IPS-18c (cell line): ENCODE measurements around the gene MLLT1.

Source experiments
- H3K4me3 ChIP-seq: 2 replicates; pipeline ENCODE4 v1.7.0; 2013; ENCODE audit warnings: low read depth, mild to moderate bottlenecking, low read length, moderate library complexity; ENCODE audit not compliant: insufficient read depth
- H3K9me3 ChIP-seq: one replicate; pipeline ENCODE4 v1.6.1; 2013; ENCODE audit warnings: mild to moderate bottlenecking, low read length, moderate library complexity; ENCODE audit not compliant: control insufficient read depth, insufficient read depth

The MLLT1 gene

GRCh38 chr19:6279620-6279930, 200 bp downstream of the MLLT1 start:
- H3K9me3 ChIP-seq: peaks cover 3% of the 10 kb centered on the region
- H3K4me3 ChIP-seq: peak overlapping the region; percentile 82

DNA sequence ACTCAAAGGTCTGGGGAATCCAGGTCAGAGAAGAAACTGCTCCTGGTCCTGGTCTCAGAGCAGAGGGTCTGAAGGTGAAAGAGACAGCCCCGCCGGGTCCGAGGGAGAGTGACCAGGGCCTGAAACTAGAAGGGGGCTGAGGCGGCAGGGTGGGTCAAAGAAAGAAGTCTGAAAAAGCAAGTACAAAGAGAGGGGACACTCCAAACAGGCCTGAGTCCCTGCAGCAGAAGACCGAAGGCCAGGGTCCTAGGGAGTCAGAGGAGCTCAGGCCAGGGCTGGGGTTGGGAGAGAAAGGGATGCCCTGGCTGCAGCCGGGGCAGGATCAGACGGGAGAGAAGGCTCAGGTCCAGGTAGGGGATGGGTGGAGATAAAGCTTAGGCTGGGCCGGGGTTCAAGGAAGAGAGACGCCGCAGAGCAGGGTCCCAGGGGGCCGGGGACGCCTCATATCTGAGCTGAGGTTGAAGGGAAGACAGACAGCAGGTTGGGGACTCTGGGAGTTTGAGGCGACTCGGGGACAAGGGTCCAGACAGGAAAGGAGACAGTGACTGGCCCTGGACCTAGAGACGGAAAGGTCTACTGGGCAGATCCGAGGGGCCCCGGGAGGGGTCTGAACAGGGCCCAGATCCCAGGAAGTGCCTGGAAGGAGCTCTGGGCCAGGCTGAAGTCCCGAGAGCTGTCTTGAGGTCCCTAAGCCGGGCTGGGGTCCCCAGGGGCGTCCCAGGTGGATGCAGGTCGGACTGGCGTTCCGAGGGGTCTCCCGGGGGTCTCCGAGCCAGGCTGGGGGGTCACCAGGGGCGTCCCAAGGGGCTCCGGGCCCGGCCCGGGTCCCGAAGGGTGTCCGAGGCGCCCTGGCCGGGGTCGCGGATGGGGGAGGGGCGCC, 795 bp downstream of the MLLT1 start:
- peak overlapping the region; percentile 82 for H3K4me3 ChIP-seq
- H3K9me3 ChIP-seq: peaks cover 3% of the 10 kb centered on the region

DNA sequence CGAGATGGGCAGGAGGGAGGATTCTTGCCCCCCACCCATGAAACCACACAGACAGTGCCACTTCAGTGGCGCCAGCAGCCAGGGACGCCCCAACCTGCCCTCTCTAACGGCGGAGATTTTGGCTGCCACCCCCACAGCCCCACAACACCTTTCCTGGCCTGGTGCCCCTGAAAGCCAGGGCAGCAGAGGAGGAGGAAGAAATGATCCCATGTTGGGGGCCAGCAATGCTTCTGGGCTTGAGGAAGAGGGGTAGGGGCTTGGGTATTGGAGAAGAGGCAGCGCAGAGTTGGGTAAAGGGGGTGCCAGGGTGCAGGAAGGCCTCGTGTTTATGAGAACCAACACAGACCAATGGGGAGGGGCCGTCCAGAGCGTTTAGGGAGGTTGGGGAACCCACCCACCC, 1.7 kb downstream of the MLLT1 start:
- peaks cover 3% of the 10 kb centered on the region for H3K9me3 ChIP-seq
- no peak overlapping the region for H3K4me3 ChIP-seq

GRCh38 chr19:6276447-6276846, 3.3 kb downstream of the MLLT1 start:
- Histone ChIP-seq H3K9me3 (peaks cover 3% of the 10 kb centered on the region), H3K4me3 (no peak overlapping the region; the same call in 1 of the 2 replicates)

- no peak overlapping the region for H3K4me3 ChIP-seq
- no peaks in the 10 kb centered on the region for H3K9me3 ChIP-seq
Observed at GRCh38 chr19:6275170-6275744, 4.5 kb downstream of the MLLT1 start.

- Histone ChIP-seq H3K4me3 (no peak overlapping the region), H3K9me3 (no peaks in the 10 kb centered on the region)
Observed at GRCh38 chr19:6274756-6275155, 5.0 kb downstream of the MLLT1 start.

DNA sequence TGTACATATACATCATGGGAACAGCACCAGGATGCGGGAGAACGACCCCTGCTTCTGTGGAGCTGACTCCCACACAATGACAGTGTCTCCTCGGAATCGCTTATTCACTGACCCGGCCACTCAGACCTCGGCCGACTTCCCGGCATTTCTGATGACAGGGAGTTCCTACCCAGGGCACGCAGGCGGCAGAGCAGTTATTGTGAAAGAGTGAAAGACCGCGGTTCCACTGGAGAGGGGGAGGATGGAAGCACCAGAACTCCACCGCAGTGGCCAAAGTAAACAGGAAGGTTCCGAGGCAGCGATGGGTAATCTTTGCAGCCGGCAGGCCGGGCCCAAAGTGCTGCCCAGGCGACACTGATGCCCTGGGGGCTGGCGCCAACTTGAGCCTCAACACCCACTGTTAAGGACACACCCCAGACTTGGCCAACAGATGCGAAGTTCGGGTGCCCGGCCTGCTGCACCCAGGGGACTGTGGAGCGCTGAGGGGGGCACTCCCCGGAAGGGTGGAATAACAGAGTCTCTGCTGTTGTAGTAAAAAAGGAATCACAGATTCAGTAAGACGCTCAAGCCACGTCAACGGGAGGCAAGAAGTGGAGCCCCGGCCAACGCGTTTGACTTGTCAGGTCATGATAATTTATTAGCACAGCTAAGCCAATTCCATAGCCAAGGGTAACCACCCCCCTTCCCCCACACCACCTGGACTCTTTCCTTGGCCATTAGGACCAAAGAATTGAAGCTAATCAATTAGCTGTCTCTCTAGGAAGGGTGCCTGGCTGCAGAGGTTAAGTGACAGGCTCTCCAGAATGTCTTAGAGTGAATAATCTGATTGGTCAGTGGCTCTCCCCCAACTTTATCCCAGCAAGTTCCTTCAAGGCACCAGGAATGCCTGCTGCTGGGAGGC, 5.8 kb downstream of the MLLT1 start:
- Histone ChIP-seq H3K4me3 (no peak overlapping the region; the same call in 1 of the 2 replicates), H3K9me3 (no peaks in the 10 kb centered on the region)

DNA sequence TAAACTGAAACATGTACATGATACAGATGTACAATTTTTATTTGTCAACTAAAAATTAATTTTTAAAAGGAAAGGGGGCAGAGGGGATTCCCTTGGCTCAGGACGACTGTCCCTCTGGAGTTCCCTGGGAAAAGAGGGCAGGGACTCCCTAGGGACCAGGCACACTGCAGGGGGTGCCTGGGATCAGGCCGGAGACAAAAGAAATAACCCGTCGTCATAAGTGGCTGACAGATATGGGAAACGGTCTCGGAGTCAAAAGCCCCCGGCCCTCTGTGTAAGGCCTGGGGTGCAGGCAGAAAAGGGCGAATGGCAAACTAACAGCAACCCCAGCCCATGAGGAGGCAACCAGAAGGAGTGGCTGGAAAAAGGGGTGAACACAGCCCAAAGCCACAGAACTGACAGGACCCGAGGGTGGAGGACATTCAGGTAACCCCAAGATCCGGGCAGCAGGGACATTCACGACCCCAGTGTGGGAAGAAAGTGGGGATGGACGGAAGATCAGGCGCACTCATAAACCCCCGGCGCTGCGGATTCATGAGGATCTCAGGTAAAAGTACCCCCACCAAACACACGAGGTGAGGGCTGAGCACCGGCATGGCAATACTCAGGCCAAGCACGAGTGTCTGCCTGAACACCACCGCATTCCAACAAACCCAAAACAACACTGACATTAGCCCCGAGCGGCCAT, 6.7 kb downstream of the MLLT1 start:
- no peak overlapping the region for H3K4me3 ChIP-seq
- H3K9me3 ChIP-seq: no peaks in the 10 kb centered on the region

- no peaks in the 10 kb centered on the region for H3K9me3 ChIP-seq
Observed at GRCh38 chr19:6272411-6272791, 7.4 kb downstream of the MLLT1 start.

DNA sequence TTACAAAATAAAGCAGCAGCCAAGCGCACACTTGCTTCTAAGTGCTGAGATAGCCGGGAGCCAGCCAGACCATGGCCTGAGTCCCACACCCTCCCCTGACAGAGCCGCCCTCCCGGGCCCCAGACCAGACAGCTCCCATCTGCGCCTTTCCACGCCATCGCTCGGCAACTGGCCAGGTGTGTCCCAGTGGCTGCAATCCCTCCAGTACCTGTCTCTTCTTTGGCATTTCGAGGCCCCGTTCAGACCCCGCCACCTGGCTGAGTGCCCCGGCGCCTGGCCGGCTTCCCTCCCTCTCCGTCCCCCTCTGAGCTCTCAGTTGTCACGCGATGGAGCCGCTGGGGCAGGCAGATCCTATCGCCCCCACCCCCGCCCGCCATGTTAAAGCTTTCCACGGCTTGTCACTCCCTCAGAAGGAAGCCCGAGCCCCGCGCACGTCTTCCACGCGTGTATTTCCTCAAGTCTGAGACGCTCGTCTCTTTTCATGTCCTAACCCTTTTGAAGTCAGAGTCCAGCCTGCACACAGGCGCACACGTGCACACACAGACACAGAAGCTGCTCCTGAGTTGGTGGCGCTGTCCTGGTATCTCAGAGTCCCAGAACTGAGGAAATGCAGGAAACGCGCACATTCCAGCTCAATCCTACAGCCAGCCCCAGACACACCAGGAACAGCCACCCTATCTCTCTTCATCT, 7.9 kb downstream of the MLLT1 start:
- H3K4me3 ChIP-seq: no peak overlapping the region
- H3K9me3 ChIP-seq: no peaks in the 10 kb centered on the region

More at GRCh38 chr19:6272411-6272791, 7.4 kb downstream of the MLLT1 start:
- H3K4me3 ChIP-seq: no peak overlapping the region

DNA sequence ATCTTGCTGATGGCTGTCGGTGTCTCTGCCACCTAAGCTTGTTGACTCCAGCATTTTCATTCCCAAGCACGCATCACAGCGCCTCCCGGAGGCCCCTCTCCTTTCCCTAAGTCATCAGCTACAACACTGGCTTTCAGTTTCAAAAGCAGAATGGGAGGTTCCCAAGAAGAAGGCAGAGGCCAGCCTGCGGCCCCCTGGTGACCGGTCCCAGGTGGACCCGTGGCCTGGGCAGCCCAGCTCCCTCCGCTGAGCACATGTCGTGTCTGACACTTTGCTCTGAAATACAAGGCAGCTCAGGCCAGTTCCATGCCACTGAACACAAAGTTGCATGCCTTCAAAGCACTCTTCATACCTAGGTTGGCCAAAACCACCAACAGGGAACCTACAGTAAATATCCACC, 8.5 kb downstream of the MLLT1 start:
- H3K9me3 ChIP-seq: no peaks in the 10 kb centered on the region
- no peak overlapping the region for H3K4me3 ChIP-seq

DNA sequence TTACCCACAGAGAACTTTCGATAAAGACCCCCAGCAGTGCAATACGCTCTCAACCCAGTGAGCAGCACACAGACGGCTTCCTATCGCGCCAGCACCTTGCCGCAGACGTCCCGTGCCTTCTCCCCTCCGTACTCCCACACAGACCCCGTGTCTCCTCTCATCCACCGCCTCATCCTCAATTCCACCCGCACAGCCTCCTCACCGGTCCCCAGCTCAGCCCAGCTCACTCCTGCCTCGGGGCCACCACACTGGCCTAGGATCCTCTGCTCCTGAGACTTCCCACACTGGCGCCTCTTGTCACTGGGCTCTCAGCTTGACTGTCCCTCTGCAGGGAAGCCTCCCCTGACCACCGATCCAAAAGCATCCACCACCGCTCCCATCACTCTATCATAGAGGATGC, 9.0 kb downstream of the MLLT1 start:
- H3K9me3 ChIP-seq: no peaks in the 10 kb centered on the region

DNA sequence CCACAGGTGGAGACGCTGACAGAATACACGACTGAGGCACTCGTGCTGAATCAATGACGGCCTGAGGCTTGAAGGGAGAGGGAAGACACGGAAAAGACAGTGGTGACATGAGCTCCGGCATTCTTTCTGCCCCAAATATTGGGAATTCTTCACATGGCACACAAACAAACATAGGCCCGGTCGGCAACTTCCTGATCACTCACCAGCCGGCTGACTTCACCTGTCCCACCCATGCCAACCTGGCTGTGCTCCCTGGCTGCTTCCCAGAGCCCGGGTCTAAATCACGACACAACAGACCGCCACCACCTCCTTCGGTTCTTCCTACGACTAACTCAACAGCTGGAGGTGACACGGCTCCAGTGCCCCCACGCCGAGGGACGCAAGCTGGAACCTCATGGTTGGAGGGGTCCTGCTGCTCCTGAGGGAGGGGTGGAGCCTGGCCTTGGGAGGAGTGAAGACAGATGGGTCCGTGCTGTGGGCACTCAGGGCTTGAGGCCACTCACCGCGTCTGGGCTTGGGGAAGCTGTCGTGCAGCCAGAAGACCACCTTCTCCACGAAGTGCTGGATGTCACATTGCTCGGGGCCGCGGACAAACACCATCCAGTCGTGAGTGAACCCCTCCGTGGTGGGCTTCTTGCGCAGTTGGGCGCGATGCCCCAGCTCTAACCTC, 9.6 kb downstream of the MLLT1 start:
- H3K4me3 ChIP-seq: no peak overlapping the region
- H3K9me3 ChIP-seq: no peaks in the 10 kb centered on the region

More for the DNA sequence above, 9.0 kb downstream of the MLLT1 start:
- no peak overlapping the region for H3K4me3 ChIP-seq

DNA sequence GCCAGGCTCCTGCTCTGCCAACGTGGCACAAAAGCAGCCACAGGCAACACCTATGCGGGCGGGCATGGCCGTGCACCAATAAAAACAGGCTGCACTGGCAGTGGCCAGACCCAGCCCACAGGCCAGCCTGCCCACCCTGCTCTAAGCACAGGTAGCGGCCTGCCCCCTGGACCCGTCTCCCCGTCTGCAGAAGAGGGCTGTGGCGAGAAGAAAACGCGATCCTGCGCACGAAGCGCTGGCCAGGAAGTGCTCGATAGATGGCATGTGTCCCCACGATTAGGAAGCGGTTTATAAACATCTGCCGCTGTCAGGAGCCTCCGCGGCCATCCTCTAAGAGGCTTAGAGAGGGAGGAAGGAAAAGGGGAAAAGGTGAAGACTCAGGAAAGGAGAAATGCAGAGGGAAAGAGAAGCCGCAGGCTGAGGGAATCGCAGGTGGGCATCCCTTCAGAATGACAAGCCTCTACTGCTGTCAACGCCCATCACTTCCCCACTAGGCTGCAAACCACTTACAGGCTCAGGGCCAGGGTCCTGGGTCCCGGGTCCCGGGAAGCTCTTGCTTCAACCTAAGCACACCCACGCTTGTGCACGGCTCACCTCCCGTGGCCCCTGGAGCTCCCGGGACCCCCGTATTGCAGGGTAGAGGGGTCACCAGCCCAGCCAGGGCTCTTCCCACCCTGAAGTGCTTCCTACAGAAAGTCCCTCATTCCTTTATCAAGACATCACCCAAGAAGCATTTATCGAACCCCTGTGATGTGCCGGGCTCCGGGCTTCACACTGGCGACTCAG, 10.5 kb downstream of the MLLT1 start:
- H3K4me3 ChIP-seq: no peak overlapping the region
- no peaks in the 10 kb centered on the region for H3K9me3 ChIP-seq

DNA sequence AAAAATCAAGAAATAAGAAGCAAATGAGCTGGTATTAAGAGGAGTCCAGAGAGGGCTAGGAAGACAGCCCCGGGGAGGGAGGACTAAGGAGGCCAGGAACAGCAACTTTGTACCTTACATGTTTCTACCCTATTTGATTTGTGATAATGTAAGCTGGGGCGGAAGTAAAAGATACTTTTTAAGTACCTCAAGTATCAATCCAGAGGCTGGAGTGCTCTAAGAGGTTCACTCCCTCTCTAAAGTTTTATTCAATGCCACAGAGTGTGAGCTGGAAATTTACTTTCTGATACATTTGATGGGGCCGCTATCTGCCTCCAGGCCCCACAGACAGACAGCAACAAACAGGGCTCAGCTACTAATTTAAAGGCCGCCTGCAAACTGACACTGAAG, 11.4 kb downstream of the MLLT1 start:
- Histone ChIP-seq H3K9me3 (no peaks in the 10 kb centered on the region), H3K4me3 (no peak overlapping the region)
